SK-N-SH (cell line): Measurements from ENCODE around the gene ASPN. TPM values are rescaled to one million over a fixed set of nuclear protein-coding genes. Genes with fewer than 3 reads are reported as not detected.

Experiments
- CTCF ChIA-PET: fragments of 300-600, 350-600 bp; formaldehyde crosslinking; extraction: SDS; loops from one replicate; lab custom pipeline; 2021; lab: Yijun Ruan, JAX
- POLR2A ChIA-PET: fragments of 350-600 bp; sonication (Branson Sonifier 250); formaldehyde crosslinking; extraction: SDS; loops from one replicate; lab custom pipeline; 2020; ENCODE audit warnings: antibody characterized with exemption, inconsistent platforms; lab: Yijun Ruan, JAX
- DNase-seq: peaks from one replicate; pipeline ENCODE4 v3.0.0; 2012
- H2AFZ ChIP-seq: fragments of 200-600 bp; sonication (generic); 2 replicates; pipeline ENCODE4 v1.8.1; 2016; ENCODE audit warnings: antibody characterized with exemption, mild to moderate bottlenecking, low read depth
- H3F3A ChIP-seq: fragments of 200-600 bp; sonication (generic); replicated peaks from 2 replicates; pipeline ENCODE3; 2016; ENCODE audit warnings: antibody characterized with exemption, mild to moderate bottlenecking; ENCODE audit not compliant: insufficient read depth
- H3K27ac ChIP-seq, 2 experiments: fragments of 200-500 bp in 1 of 2; fragments of 200-600 bp in 1 of 2; sonication (Bioruptor generic) in 1 of 2; sonication (generic), shearing (Covaris generic) in 1 of 2; 2 replicates each; pipeline versions ENCODE4 v1.5.1 to v1.6.1; 2014 to 2016; ENCODE audit warnings: low read depth in 2 of 2, inconsistent platforms in 1 of 2, low read length in 1 of 2, mild to moderate bottlenecking in 1 of 2, mixed read lengths in 1 of 2
- H3K27me3 ChIP-seq: fragments of 200-600 bp; sonication (generic), shearing (Covaris generic); 2 replicates; pipeline ENCODE4 v1.6.1; 2016; ENCODE audit warnings: mixed run types; ENCODE audit not compliant: insufficient read depth
- H3K36me3 ChIP-seq, 2 experiments: fragments of 200-500 bp in 1 of 2; fragments of 200-600 bp in 1 of 2; sonication (Bioruptor generic) in 1 of 2; sonication (generic) in 1 of 2; replicated peaks in 1 of 2; 2 replicates each; pipeline versions ENCODE3 to v1.5.1; 2014 to 2016; ENCODE audit warnings: low read length in 1 of 2, mild to moderate bottlenecking in 1 of 2; ENCODE audit not compliant: insufficient read depth in 2 of 2, control insufficient read depth in 1 of 2
- H3K4me1 ChIP-seq, 2 experiments: fragments of 200-500 bp in 1 of 2; fragments of 200-600 bp in 1 of 2; sonication (Bioruptor generic) in 1 of 2; sonication (generic), shearing (Covaris generic) in 1 of 2; 2 replicates each; pipeline versions ENCODE4 v1.5.1 to v1.6.1; 2014 to 2016; ENCODE audit warnings: low read depth in 1 of 2, low read length in 1 of 2, mixed run types in 1 of 2; ENCODE audit not compliant: insufficient read depth in 2 of 2, control insufficient read depth in 1 of 2
- H3K4me2 ChIP-seq: fragments of 200-600 bp; sonication (generic), shearing (Covaris generic); 2 replicates; pipeline ENCODE4 v1.6.1; 2017; ENCODE audit warnings: mixed run types
- H3K4me3 ChIP-seq, 2 experiments: fragments of 200-500 bp in 1 of 2; fragments of 200-600 bp in 1 of 2; sonication (Bioruptor generic) in 1 of 2; sonication (generic), shearing (Covaris generic) in 1 of 2; 2 replicates each; pipeline versions ENCODE4 v1.5.1 to v1.8.1; 2014 to 2016; ENCODE audit warnings: low read depth in 2 of 2, inconsistent platforms in 1 of 2, low read length in 1 of 2, mild to moderate bottlenecking in 1 of 2, mixed read lengths in 1 of 2, moderate library complexity in 1 of 2
- H3K79me2 ChIP-seq: fragments of 200-600 bp; sonication (generic); 2 replicates; pipeline ENCODE4 v1.8.1; 2017; ENCODE audit warnings: mild to moderate bottlenecking; ENCODE audit not compliant: insufficient read depth
- H3K9ac ChIP-seq: fragments of 200-600 bp; sonication (generic); 2 replicates; pipeline ENCODE4 v1.6.1; 2017; ENCODE audit warnings: mixed run types
- H3K9me2 ChIP-seq: fragments of 200-600 bp; sonication (generic); 2 replicates; pipeline ENCODE4 v1.6.1; 2017; ENCODE audit warnings: mixed run types
- H3K9me3 ChIP-seq: fragments of 200-600 bp; sonication (generic); 2 replicates; pipeline ENCODE4 v1.6.1; 2017; ENCODE audit warnings: mixed run types, mild to moderate bottlenecking, moderate library complexity
- H4K20me1 ChIP-seq: fragments of 200-600 bp; sonication (generic); 2 replicates; pipeline ENCODE4 v1.6.1; 2017; ENCODE audit warnings: mild to moderate bottlenecking, mixed run types; ENCODE audit not compliant: insufficient read depth
- CHD2 ChIP-seq: fragments of 150-350 bp; IDR thresholded peaks from 2 replicates; pipeline ENCODE4 v1.6.1; 2018; ENCODE audit warnings: low read length; ENCODE audit not compliant: partially characterized antibody
- EP300 ChIP-seq, 2 experiments: IDR thresholded peaks; 2 replicates each; pipeline versions ENCODE4 v1.4.0 to v1.6.1; 2012; ENCODE audit warnings: borderline replicate concordance in 1 of 2, low read depth in 1 of 2, low read length in 1 of 2
- EZH2phosphoT487 ChIP-seq: fragments of 200-600 bp; sonication (generic); IDR thresholded peaks from 2 replicates; pipeline ENCODE4 v1.6.1; 2017; ENCODE audit warnings: low read depth, mixed run types, mild to moderate bottlenecking, antibody characterized with exemption, moderate library complexity, borderline replicate concordance
- FOSL2 ChIP-seq: IDR thresholded peaks from 2 replicates; pipeline ENCODE4 v1.4.0; 2012; ENCODE audit warnings: low read depth, mild to moderate bottlenecking, moderate library complexity, borderline replicate concordance
- GABPA ChIP-seq: IDR thresholded peaks from 2 replicates; pipeline ENCODE4 v1.4.0; 2012; ENCODE audit warnings: low read depth, mild to moderate bottlenecking
- GATA2 ChIP-seq: sonication (generic); formaldehyde crosslinking; IDR thresholded peaks from 2 replicates; pipeline ENCODE4 v1.5.0; 2020; ENCODE audit warnings: mild to moderate bottlenecking, missing genetic modification reagents
- JUND ChIP-seq: IDR thresholded peaks from 2 replicates; pipeline ENCODE4 v1.4.0; 2012
- MAX ChIP-seq: IDR thresholded peaks from 2 replicates; pipeline ENCODE4 v1.4.0; 2012; ENCODE audit warnings: low read depth
- NFIC ChIP-seq: IDR thresholded peaks from 2 replicates; pipeline ENCODE4 v1.4.0; 2012; ENCODE audit warnings: borderline replicate concordance
- NRF1 ChIP-seq: IDR thresholded peaks from 2 replicates; pipeline ENCODE4 v1.6.1; 2012; ENCODE audit warnings: low read depth, mild to moderate bottlenecking, low read length
- RCOR1 ChIP-seq: fragments of 150-350 bp; IDR thresholded peaks from 2 replicates; pipeline ENCODE4 v1.6.1; 2017; ENCODE audit warnings: antibody characterized with exemption, low read length
- RFX5 ChIP-seq: IDR thresholded peaks from 2 replicates; pipeline ENCODE4 v1.6.1; 2012; ENCODE audit warnings: mild to moderate bottlenecking, improper control_type of control experiment, low read length
- RXRA ChIP-seq: IDR thresholded peaks from 2 replicates; pipeline ENCODE4 v1.4.0; 2012; ENCODE audit warnings: low read depth, mild to moderate bottlenecking, borderline replicate concordance
- SMC3 ChIP-seq: IDR thresholded peaks from 2 replicates; pipeline ENCODE4 v1.6.1; 2012; ENCODE audit warnings: low read depth, low read length, improper control_type of control experiment
- TAF1 ChIP-seq: IDR thresholded peaks from 2 replicates; pipeline ENCODE4 v1.6.1; 2012; ENCODE audit warnings: low read depth, mild to moderate bottlenecking, low read length, moderate library complexity, borderline replicate concordance
- WGBS: methylation state at CpG from one replicate; pipeline ENCODE4 v1.1.6; 2017; ENCODE audit warnings: low lambda C conversion rate; 5-methylcytosine and 5-hydroxymethylcytosine counted together
- polyA plus RNA-seq, 3 experiments: library from polyadenylated mRNA; depleted of rRNA; stranded (reverse); fragments of >200 nt; gene quantifications; 2 replicates each; pipeline ENCODE4 v1.2.3, GENCODE V29; 2012
- TF ChIP-seq, protein P1 (sequence below): IDR thresholded peaks from 2 replicates; pipeline ENCODE4 v1.6.1; 2012; ENCODE audit warnings: mild to moderate bottlenecking, low read depth, low read length, moderate library complexity
- TF ChIP-seq, protein P2 (sequence below): IDR thresholded peaks from 2 replicates; pipeline ENCODE4 v1.4.0; 2012; ENCODE audit warnings: low read depth, borderline replicate concordance

ASPN gene
- polyA plus RNA-seq, 1 of the 3 experiments (the other 2 are of a cell fraction), result 0.76 TPM

DNA sequence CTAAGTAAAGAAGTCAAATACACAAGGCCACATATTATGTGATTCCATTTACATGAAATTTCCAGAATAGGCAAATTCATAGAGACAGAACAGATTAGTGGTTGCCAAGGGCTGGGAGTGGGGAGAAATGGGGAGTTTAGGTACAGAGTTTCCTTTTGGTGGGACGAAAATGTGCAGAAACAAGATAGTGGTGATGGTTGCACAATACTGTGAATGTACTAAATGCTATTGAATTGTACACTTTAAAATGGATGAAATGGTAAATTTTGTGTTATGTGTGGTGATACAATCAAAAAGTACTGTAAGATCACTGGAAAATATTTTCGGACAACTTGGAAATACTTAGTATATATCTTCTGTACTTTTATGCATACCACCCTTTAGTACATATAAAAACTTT lies 38.5 kb upstream of the ASPN start (continued):
- TF ChIP-seq TAF1 (no peak), SMC3 (no peak), NFIC (no peak), NRF1 (no peak)

DNA sequence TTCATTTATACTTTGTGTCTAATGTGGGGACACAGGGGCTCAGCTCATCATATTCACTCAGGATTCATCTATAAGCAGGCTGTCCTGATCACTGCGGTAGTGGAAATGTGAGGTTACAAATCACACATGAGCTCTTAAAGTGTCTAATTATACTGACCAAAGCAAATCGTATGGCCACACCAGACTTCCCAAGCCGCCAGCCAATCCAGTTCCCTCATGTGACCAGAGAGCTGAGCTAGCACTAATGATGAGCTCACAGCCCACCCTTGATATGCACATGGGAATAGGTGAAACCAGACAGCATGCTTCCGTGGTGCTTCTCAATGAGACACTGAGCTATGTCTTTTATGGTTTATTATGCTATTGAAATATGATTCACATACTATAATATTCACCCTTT lies 35.9 kb upstream of the ASPN start:
- POLR2A ChIA-PET, result no interaction called here

GRCh38 chr9:92517046-92517445 lies 34.7 kb upstream of the ASPN start:
- no peak for DNase-seq
- no peaks in the 10 kb centered on the region for H3K9me3 ChIP-seq
- peaks cover 0 to 7% of the 10 kb centered on the region in 2 experiments; a peak in 1 of 4 replicates for H3K4me1 ChIP-seq
- H2AFZ ChIP-seq, result no peak overlapping the region
- WGBS, result 80% methylated on average over 3 of the region's 3 CpGs
- no peaks in the 10 kb centered on the region for H3K79me2 ChIP-seq
- H3K27me3 ChIP-seq, result no peaks in the 10 kb centered on the region
- no peaks in the 10 kb centered on the region for H3K9me2 ChIP-seq
- ChIA-PET CTCF (interaction anchor here (1.0 to 1.5 kb wide), 2 partner anchors 14 to 17 kb away, joined by 3 to 4 read pairs; no protein-coding TSS in a partner anchor), POLR2A (no interaction called here)
- no peak overlapping the region for H3K4me3 ChIP-seq
- no peaks in the 10 kb centered on the region for H3F3A ChIP-seq
- H3K27ac ChIP-seq, result no peak overlapping the region
- no peak overlapping the region for H3K4me2 ChIP-seq
- H3K36me3 ChIP-seq, result no peaks in the 10 kb centered on the region
- H3K9ac ChIP-seq, result no peak overlapping the region
- no peaks in the 10 kb centered on the region for H4K20me1 ChIP-seq
- TF ChIP-seq EZH2phosphoT487, result no peak
- no peak for TF ChIP-seq CHD2
- no peak for TF ChIP-seq FOSL2
- TF ChIP-seq, protein P1, sequence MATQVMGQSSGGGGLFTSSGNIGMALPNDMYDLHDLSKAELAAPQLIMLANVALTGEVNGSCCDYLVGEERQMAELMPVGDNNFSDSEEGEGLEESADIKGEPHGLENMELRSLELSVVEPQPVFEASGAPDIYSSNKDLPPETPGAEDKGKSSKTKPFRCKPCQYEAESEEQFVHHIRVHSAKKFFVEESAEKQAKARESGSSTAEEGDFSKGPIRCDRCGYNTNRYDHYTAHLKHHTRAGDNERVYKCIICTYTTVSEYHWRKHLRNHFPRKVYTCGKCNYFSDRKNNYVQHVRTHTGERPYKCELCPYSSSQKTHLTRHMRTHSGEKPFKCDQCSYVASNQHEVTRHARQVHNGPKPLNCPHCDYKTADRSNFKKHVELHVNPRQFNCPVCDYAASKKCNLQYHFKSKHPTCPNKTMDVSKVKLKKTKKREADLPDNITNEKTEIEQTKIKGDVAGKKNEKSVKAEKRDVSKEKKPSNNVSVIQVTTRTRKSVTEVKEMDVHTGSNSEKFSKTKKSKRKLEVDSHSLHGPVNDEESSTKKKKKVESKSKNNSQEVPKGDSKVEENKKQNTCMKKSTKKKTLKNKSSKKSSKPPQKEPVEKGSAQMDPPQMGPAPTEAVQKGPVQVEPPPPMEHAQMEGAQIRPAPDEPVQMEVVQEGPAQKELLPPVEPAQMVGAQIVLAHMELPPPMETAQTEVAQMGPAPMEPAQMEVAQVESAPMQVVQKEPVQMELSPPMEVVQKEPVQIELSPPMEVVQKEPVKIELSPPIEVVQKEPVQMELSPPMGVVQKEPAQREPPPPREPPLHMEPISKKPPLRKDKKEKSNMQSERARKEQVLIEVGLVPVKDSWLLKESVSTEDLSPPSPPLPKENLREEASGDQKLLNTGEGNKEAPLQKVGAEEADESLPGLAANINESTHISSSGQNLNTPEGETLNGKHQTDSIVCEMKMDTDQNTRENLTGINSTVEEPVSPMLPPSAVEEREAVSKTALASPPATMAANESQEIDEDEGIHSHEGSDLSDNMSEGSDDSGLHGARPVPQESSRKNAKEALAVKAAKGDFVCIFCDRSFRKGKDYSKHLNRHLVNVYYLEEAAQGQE, result no peak
- no peak for TF ChIP-seq RFX5
- no peak for TF ChIP-seq NFIC
- TF ChIP-seq, protein P2, sequence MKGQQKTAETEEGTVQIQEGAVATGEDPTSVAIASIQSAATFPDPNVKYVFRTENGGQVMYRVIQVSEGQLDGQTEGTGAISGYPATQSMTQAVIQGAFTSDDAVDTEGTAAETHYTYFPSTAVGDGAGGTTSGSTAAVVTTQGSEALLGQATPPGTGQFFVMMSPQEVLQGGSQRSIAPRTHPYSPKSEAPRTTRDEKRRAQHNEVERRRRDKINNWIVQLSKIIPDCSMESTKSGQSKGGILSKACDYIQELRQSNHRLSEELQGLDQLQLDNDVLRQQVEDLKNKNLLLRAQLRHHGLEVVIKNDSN, result no peak

More for the DNA sequence above, 35.9 kb upstream of the ASPN start:
- Histone ChIP-seq H3K27ac (no peak overlapping the region), H3K9me2 (no peaks in the 10 kb centered on the region), H3K4me2 (no peak overlapping the region), H3K4me1 (peaks cover 0 to 7% of the 10 kb centered on the region in 2 experiments; a peak in 1 of 4 replicates), H3K9me3 (no peaks in the 10 kb centered on the region), H3K9ac (no peak overlapping the region), H4K20me1 (no peaks in the 10 kb centered on the region), H3K79me2 (no peaks in the 10 kb centered on the region), H3K36me3 (no peaks in the 10 kb centered on the region), H3F3A (no peaks in the 10 kb centered on the region), H3K27me3 (no peaks in the 10 kb centered on the region), H3K4me3 (no peak overlapping the region), H2AFZ (no peak overlapping the region)
- DNase-seq, result no peak
- 96% methylated on average over 4 of the region's 4 CpGs for WGBS
- TF ChIP-seq MAX (no peak), RCOR1 (no peak), RFX5 (no peak), SMC3 (no peak), GABPA (no peak), RXRA (no peak), EZH2phosphoT487 (no peak), EP300 (IDR thresholded peaks at IDR 0.05; ENCODE audit: borderline replicate concordance in 1 of 2, low read depth in 1 of 2, low read length in 1 of 2) (no peak), GATA2 (CRISPR knock-in tag) (no peak), JUND (no peak)
- TF ChIP-seq, protein P1, result no peak
- TF ChIP-seq, all 33 proteins: peak for 0
- CTCF ChIA-PET, result interaction anchor here (1.0 to 1.7 kb wide), 4 partner anchors 15 to 90 kb away, joined by 3 to 4 read pairs (median 4); no protein-coding TSS in a partner anchor
